ENCODE results near the gene RPLP2.

The RPLP2 gene

GRCh38 chr11:825366-826226 lies 15.8 kb downstream of the RPLP2 start:
- DNase-seq: no peak

- DNase-seq: no peak
These were observed 16.5 kb downstream of the RPLP2 start for GRCh38 chr11:826227-826621.

- DNase-seq: no peak
These were observed 17.0 kb downstream of the RPLP2 start for GRCh38 chr11:826836-827145.

- no peak for DNase-seq
These were observed 17.6 kb downstream of the RPLP2 start for GRCh38 chr11:827146-827896.

GRCh38 chr11:827897-828192 lies 18.1 kb downstream of the RPLP2 start, which contains the start of gene CRACR2B:
Gene CRACR2B (plus strand): TSS chr11:827919. CDS start chr11:828608, 689 bp downstream.
- DNase-seq: no peak

- no peak for DNase-seq
These were observed 18.9 kb downstream of the RPLP2 start for GRCh38 chr11:828506-829175.

GRCh38 chr11:829176-829846 lies 19.5 kb downstream of the RPLP2 start:
- no peak for DNase-seq

- no peak for DNase-seq
These were observed 20.1 kb downstream of the RPLP2 start for GRCh38 chr11:829847-830294.

- DNase-seq: no peak
These were observed 20.7 kb downstream of the RPLP2 start for GRCh38 chr11:830295-831117.

GRCh38 chr11:831118-831864 lies 21.5 kb downstream of the RPLP2 start:
- no peak for DNase-seq

GRCh38 chr11:831961-832528 lies 22.3 kb downstream of the RPLP2 start:
- no peak for DNase-seq

GRCh38 chr11:832529-833113 lies 22.9 kb downstream of the RPLP2 start, which contains the start of gene CD151:
Gene CD151 (plus strand): TSS chr11:832952. CDS start chr11:836070, 3,118 bp downstream.
- DNase-seq: no peak

GRCh38 chr11:833114-833791 lies 23.5 kb downstream of the RPLP2 start:
- DNase-seq: no peak

GRCh38 chr11:833849-834311 lies 24.1 kb downstream of the RPLP2 start:
- no peak for DNase-seq

GRCh38 chr11:834371-835316 lies 24.9 kb downstream of the RPLP2 start:
- DNase-seq: no peak

- no peak for DNase-seq
These were observed 26.5 kb downstream of the RPLP2 start for GRCh38 chr11:836274-836673.

GRCh38 chr11:836700-837099 lies 26.9 kb downstream of the RPLP2 start:
- no peak for DNase-seq

GRCh38 chr11:837189-837989 lies 27.6 kb downstream of the RPLP2 start:
- no peak for DNase-seq

All from right forelimb (tissue), 1 donor.